ENCODE data around the gene MMP28. TPM values are rescaled to one million over a fixed set of nuclear protein-coding genes. Genes with fewer than 3 reads are reported as not detected.

MMP28 gene
- total and polyA plus RNA-seq, 4 donors, result 1.5 to 6.4 (median 4.9) TPM

GRCh38 chr17:35819455-35819854 is 24.0 kb upstream of the MMP28 start:
- no peaks in the 10 kb centered on the region for H3K9me3 ChIP-seq (ENCODE audit: control insufficient read depth, low read length)
- 56 to 61% methylated on average over 1 of the region's 1 CpG for WGBS, 2 donors
- H3K36me3 ChIP-seq (ENCODE audit: control insufficient read depth in 1 of 2, insufficient read depth in 2 of 2, low read length in 1 of 2), result peaks cover 0 to 2% of the 10 kb centered on the region in 2 donors
- intact Hi-C loops (cut with DNase I), result no loop called here
- H3K4me1 ChIP-seq (ENCODE audit: control insufficient read depth in 1 of 2, insufficient read depth in 2 of 2, low read length in 2 of 2), result peaks cover 0 to 2% of the 10 kb centered on the region in 2 donors
- ATAC-seq (ENCODE audit: low FRiP score) (no peak), DNase-seq (no peak)
- no peak overlapping the region for H3K27ac ChIP-seq (ENCODE audit: low read depth in 1 of 2, low read length in 2 of 2)
- H3K27me3 ChIP-seq (ENCODE audit: control insufficient read depth in 1 of 2, insufficient read depth in 2 of 2, low read length in 1 of 2), result no peaks in the 10 kb centered on the region
- H3K4me3 ChIP-seq (ENCODE audit: low read length in 2 of 2), result no peak overlapping the region

DNA sequence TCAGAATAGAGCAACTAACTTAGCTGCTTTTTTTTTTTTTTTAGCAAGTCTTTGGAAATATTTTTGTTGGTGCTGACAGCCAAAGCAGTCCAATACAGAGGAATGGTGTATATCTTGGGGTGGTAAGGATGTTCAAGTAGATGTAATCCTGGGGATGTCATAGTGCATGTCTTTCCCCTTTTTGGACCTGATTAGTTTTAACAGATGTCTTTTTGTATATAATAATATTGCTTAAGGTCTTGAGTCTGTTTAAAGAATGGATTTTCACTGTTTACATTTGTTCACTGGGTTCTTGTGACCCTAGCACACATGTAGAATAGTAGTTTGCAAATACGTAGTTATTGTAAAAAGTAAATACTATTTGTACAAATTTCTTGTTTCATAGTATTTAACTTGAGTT is 21.8 kb upstream of the MMP28 start:
- Histone ChIP-seq H3K4me1 (ENCODE audit: control insufficient read depth in 1 of 2, insufficient read depth in 2 of 2, low read length in 2 of 2) (peaks cover 0 to 3% of the 10 kb centered on the region in 2 donors), H3K36me3 (ENCODE audit: control insufficient read depth in 1 of 2, insufficient read depth in 2 of 2, low read length in 1 of 2) (no peaks in the 10 kb centered on the region), H3K27me3 (ENCODE audit: control insufficient read depth in 1 of 2, insufficient read depth in 2 of 2, low read length in 1 of 2) (no peaks in the 10 kb centered on the region), H3K27ac (ENCODE audit: low read depth in 1 of 2, low read length in 2 of 2) (no peak overlapping the region), H3K9me3 (ENCODE audit: control insufficient read depth, low read length) (no peaks in the 10 kb centered on the region), H3K4me3 (ENCODE audit: low read length in 2 of 2) (no peak overlapping the region)
- WGBS, 2 donors, result 45 to 57% methylated on average over 1 of the region's 1 CpG
- DNase-seq (no peak), ATAC-seq (ENCODE audit: low FRiP score) (no peak)
- intact Hi-C loops (cut with DNase I), result no loop called here

- 63 to 64% methylated on average over 5 of the region's 5 CpGs for WGBS, 2 donors
- H3K4me1 ChIP-seq (ENCODE audit: control insufficient read depth in 1 of 2, insufficient read depth in 2 of 2, low read length in 2 of 2), result peaks cover 0 to 3% of the 10 kb centered on the region in 2 donors
- H3K4me3 ChIP-seq (ENCODE audit: low read length in 2 of 2), result no peak overlapping the region
- H3K36me3 ChIP-seq (ENCODE audit: control insufficient read depth in 1 of 2, insufficient read depth in 2 of 2, low read length in 1 of 2), result no peaks in the 10 kb centered on the region
- no peak overlapping the region for H3K27ac ChIP-seq (ENCODE audit: low read depth in 1 of 2, low read length in 2 of 2)
- H3K9me3 ChIP-seq (ENCODE audit: control insufficient read depth, low read length), result no peaks in the 10 kb centered on the region
- ATAC-seq (ENCODE audit: low FRiP score), result no peak
- intact Hi-C loops (cut with DNase I), result no loop called here
- no peak for DNase-seq
- H3K27me3 ChIP-seq (ENCODE audit: control insufficient read depth in 1 of 2, insufficient read depth in 2 of 2, low read length in 1 of 2), result no peaks in the 10 kb centered on the region
Measured at GRCh38 chr17:35816723-35817122, 21.3 kb upstream of the MMP28 start.

- peaks cover 0 to 3% of the 10 kb centered on the region in 2 donors for H3K4me1 ChIP-seq (ENCODE audit: control insufficient read depth in 1 of 2, insufficient read depth in 2 of 2, low read length in 2 of 2)
- no peak for DNase-seq
- H3K4me3 ChIP-seq (ENCODE audit: low read length in 2 of 2), result no peak overlapping the region
- intact Hi-C loops (cut with DNase I), result no loop called here
- no peaks in the 10 kb centered on the region for H3K9me3 ChIP-seq (ENCODE audit: control insufficient read depth, low read length)
- WGBS, 2 donors, result 90 to 93% methylated on average over 5 of the region's 5 CpGs
- no peaks in the 10 kb centered on the region for H3K27me3 ChIP-seq (ENCODE audit: control insufficient read depth in 1 of 2, insufficient read depth in 2 of 2, low read length in 1 of 2)
- H3K36me3 ChIP-seq (ENCODE audit: control insufficient read depth in 1 of 2, insufficient read depth in 2 of 2, low read length in 1 of 2), result no peaks in the 10 kb centered on the region
- H3K27ac ChIP-seq (ENCODE audit: low read depth in 1 of 2, low read length in 2 of 2), result no peak overlapping the region
- ATAC-seq (ENCODE audit: low FRiP score), result no peak
Measured at GRCh38 chr17:35812456-35812855, 17.0 kb upstream of the MMP28 start.

DNA sequence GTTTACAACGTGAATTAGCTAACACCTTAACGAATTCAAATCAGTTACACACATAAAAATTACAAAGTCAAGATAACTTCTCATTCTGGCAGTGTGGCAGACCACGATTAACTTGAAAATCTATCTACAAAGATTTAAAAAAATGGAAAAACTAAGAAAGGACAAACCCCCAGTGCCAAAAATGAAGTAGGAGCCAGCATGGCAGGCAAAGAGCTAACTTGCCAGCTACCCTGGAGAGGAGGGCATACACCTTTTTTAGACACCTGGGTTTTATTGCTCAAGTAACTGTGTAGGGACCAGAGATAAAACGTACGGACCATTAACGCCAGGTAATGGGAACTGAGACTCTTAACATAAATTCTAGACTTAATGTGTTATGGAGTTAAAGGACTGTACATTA is 16.3 kb upstream of the MMP28 start:
- intact Hi-C loops (cut with DNase I), result no loop called here

GRCh38 chr17:35809855-35810461 is 14.5 kb upstream of the MMP28 start:
- no peak for DNase-seq
- Histone ChIP-seq H3K9me3 (ENCODE audit: control insufficient read depth, low read length) (no peaks in the 10 kb centered on the region), H3K4me3 (ENCODE audit: low read length in 2 of 2) (peak overlapping the region; percentile 46 to 95), H3K36me3 (ENCODE audit: control insufficient read depth in 1 of 2, insufficient read depth in 2 of 2, low read length in 1 of 2) (no peaks in the 10 kb centered on the region), H3K27me3 (ENCODE audit: control insufficient read depth in 1 of 2, insufficient read depth in 2 of 2, low read length in 1 of 2) (no peaks in the 10 kb centered on the region), H3K4me1 (ENCODE audit: control insufficient read depth in 1 of 2, insufficient read depth in 2 of 2, low read length in 2 of 2) (peaks cover 0 to 3% of the 10 kb centered on the region in 2 donors), H3K27ac (ENCODE audit: low read depth in 1 of 2, low read length in 2 of 2) (peak overlapping the region in 1 of 2 donors; percentile 92)
- 0% methylated on average over 24 of the region's 24 CpGs for WGBS, 2 donors
- no peak for ATAC-seq (ENCODE audit: low FRiP score)
- intact Hi-C loops (cut with DNase I), result loop anchor here in 1 of 2 donors (5.0 kb wide), 2 partner anchors 233 to 438 kb away; partner anchors contain the start of genes PEX12 and SLFN11

More for the DNA sequence above, 16.3 kb upstream of the MMP28 start:
- no peaks in the 10 kb centered on the region for H3K36me3 ChIP-seq (ENCODE audit: control insufficient read depth in 1 of 2, insufficient read depth in 2 of 2, low read length in 1 of 2)
- ATAC-seq (ENCODE audit: low FRiP score), result no peak
- WGBS, 2 donors, result 73 to 76% methylated on average over 6 of the region's 6 CpGs
- no peak overlapping the region for H3K27ac ChIP-seq (ENCODE audit: low read depth in 1 of 2, low read length in 2 of 2)
- peaks cover 0 to 3% of the 10 kb centered on the region in 2 donors for H3K4me1 ChIP-seq (ENCODE audit: control insufficient read depth in 1 of 2, insufficient read depth in 2 of 2, low read length in 2 of 2)
- no peak overlapping the region for H3K4me3 ChIP-seq (ENCODE audit: low read length in 2 of 2)
- H3K27me3 ChIP-seq (ENCODE audit: control insufficient read depth in 1 of 2, insufficient read depth in 2 of 2, low read length in 1 of 2), result no peaks in the 10 kb centered on the region
- H3K9me3 ChIP-seq (ENCODE audit: control insufficient read depth, low read length), result no peaks in the 10 kb centered on the region
- DNase-seq, result no peak

- Histone ChIP-seq H3K4me1 (ENCODE audit: control insufficient read depth in 1 of 2, insufficient read depth in 2 of 2, low read length in 2 of 2) (no peaks in the 10 kb centered on the region), H3K9me3 (ENCODE audit: control insufficient read depth, low read length) (no peaks in the 10 kb centered on the region), H3K27me3 (ENCODE audit: control insufficient read depth in 1 of 2, insufficient read depth in 2 of 2, low read length in 1 of 2) (no peaks in the 10 kb centered on the region), H3K36me3 (ENCODE audit: control insufficient read depth in 1 of 2, insufficient read depth in 2 of 2, low read length in 1 of 2) (no peaks in the 10 kb centered on the region), H3K27ac (ENCODE audit: low read depth in 1 of 2, low read length in 2 of 2) (peak within 1 kb of the TSS; percentile 73 to 92), H3K4me3 (ENCODE audit: low read length in 2 of 2) (peak within 1 kb of the TSS; percentile 46 to 95)
- intact Hi-C loops (cut with DNase I), result loop anchor here in 1 of 2 donors (5.0 kb wide), 2 partner anchors 232 to 437 kb away; partner anchors contain the start of genes PEX12 and SLFN11
- DNase-seq, result peak; percentile 97 to 98
- peak; percentile 99 for ATAC-seq (ENCODE audit: low FRiP score)
- 1% methylated on average over 70 to 71 of the region's 71 CpGs for WGBS, 2 donors
Measured at GRCh38 chr17:35808962-35809854, 13.8 kb upstream of the MMP28 start, which contains the start of gene TAF15. Gene TAF15 (plus strand): TSS chr17:35809484. CDS start chr17:35809570, 86 bp downstream.

GRCh38 chr17:35808240-35808961 is 13.0 kb upstream of the MMP28 start:
- DNase-seq, result no peak
- no peaks in the 10 kb centered on the region for H3K27me3 ChIP-seq (ENCODE audit: control insufficient read depth in 1 of 2, insufficient read depth in 2 of 2, low read length in 1 of 2)
- intact Hi-C loops (cut with DNase I), result loop anchor here in 1 of 2 donors (5.0 kb wide), 2 partner anchors 231 to 436 kb away; partner anchors contain the start of genes PEX12 and SLFN11
- 29 to 33% methylated on average over 19 of the region's 19 CpGs for WGBS, 2 donors
- H3K9me3 ChIP-seq (ENCODE audit: control insufficient read depth, low read length), result no peaks in the 10 kb centered on the region
- H3K27ac ChIP-seq (ENCODE audit: low read depth in 1 of 2, low read length in 2 of 2), result peak overlapping the region; percentile 4 to 73
- ATAC-seq (ENCODE audit: low FRiP score), result no peak
- H3K36me3 ChIP-seq (ENCODE audit: control insufficient read depth in 1 of 2, insufficient read depth in 2 of 2, low read length in 1 of 2), result no peaks in the 10 kb centered on the region
- H3K4me1 ChIP-seq (ENCODE audit: control insufficient read depth in 1 of 2, insufficient read depth in 2 of 2, low read length in 2 of 2), result no peaks in the 10 kb centered on the region
- no peak overlapping the region for H3K4me3 ChIP-seq (ENCODE audit: low read length in 2 of 2)
